GM12878 (cell line): ENCODE measurements around the gene SERPINE3. TPM values are rescaled to one million over a fixed set of nuclear protein-coding genes. Genes with fewer than 3 reads are reported as not detected.
A peak's percentile ranks its signal among the peaks of the same experiment; 100 is the strongest.

Source experiments
- BHLHE40 ChIP-seq, 2 experiments: fragments of 450-650 bp in 1 of 2; IDR thresholded peaks; 2 replicates each; pipeline ENCODE4 v1.6.1; 2011 to 2017; ENCODE audit warnings: low read depth in 2 of 2, borderline replicate concordance in 1 of 2, improper control_type of control experiment in 1 of 2, low read length in 1 of 2, mild to moderate bottlenecking in 1 of 2
- CHD1 ChIP-seq: IDR thresholded peaks from 2 replicates; pipeline ENCODE4 v1.6.1; 2012; ENCODE audit warnings: low read depth, low read length, improper control_type of control experiment
- EZH2 ChIP-seq: IDR thresholded peaks from 2 replicates; pipeline ENCODE4 v1.6.1; 2012; ENCODE audit warnings: low read depth, mild to moderate bottlenecking, control low read depth, inconsistent platforms, low read length, borderline replicate concordance; ENCODE audit not compliant: control insufficient read depth
- NBN ChIP-seq: fragments of 450-650 bp; IDR thresholded peaks from 2 replicates; pipeline ENCODE4 v1.6.1; 2016
- NR2C2 ChIP-seq: IDR thresholded peaks from 2 replicates; pipeline ENCODE4 v1.6.1; 2011; ENCODE audit warnings: borderline replicate concordance, low read depth; ENCODE audit not compliant: control insufficient read depth, insufficient read length
- polyA plus RNA-seq, 11 experiments: library from polyadenylated mRNA; depleted of rRNA in 4 of 11; unstranded in 6 of 11; stranded (reverse) in 5 of 11; fragments of >200 nt; fragmentation: Nextera tagmentation in 4 of 11; fragmentation: Illumina TruSeq in 1 of 11; extraction: Ambion mirVana in 4 of 11; extraction: Trizol in 1 of 11; gene quantifications; 1 replicate in 1 of 11; 2 replicates in 10 of 11; pipeline versions ENCODE4 v1.2.1 to v1.2.3, GENCODE V29; 2011 to 2016; ENCODE audit warnings: inconsistent platforms in 2 of 11, missing spikeins in 2 of 11, low read depth in 1 of 11
- total RNA-seq, 4 experiments: library from RNA; depleted of rRNA in 3 of 4; stranded (reverse); fragments of >200 nt in 3 of 4; fragmentation: Illumina TruSeq in 1 of 4; extraction: Trizol in 1 of 4; gene quantifications; 2 replicates each; pipeline versions ENCODE4 v1.2.1 to v1.2.3, GENCODE V29; 2013 to 2021
- TF ChIP-seq, protein P1 (sequence below): fragments of 450-650 bp; conservative IDR thresholded peaks from 2 replicates; pipeline ENCODE4 v1.6.1; 2017; ENCODE audit warnings: mild to moderate bottlenecking, moderate library complexity
- TF ChIP-seq, protein P2 (sequence below): fragments of 450-650 bp; IDR thresholded peaks from 2 replicates; pipeline ENCODE4 v1.6.1; 2016; ENCODE audit warnings: mild to moderate bottlenecking
- TF ChIP-seq, protein P3 (sequence below): fragments of 450-650 bp; IDR thresholded peaks from 2 replicates; pipeline ENCODE4 v1.6.1; 2014; ENCODE audit warnings: mild to moderate bottlenecking

SERPINE3 gene
- total and polyA plus RNA-seq, 10 of the 15 experiments (the other 5 are each of a cell fraction or from before 2014, with no cell fraction given): 0.19 TPM; not detected in 9

DNA sequence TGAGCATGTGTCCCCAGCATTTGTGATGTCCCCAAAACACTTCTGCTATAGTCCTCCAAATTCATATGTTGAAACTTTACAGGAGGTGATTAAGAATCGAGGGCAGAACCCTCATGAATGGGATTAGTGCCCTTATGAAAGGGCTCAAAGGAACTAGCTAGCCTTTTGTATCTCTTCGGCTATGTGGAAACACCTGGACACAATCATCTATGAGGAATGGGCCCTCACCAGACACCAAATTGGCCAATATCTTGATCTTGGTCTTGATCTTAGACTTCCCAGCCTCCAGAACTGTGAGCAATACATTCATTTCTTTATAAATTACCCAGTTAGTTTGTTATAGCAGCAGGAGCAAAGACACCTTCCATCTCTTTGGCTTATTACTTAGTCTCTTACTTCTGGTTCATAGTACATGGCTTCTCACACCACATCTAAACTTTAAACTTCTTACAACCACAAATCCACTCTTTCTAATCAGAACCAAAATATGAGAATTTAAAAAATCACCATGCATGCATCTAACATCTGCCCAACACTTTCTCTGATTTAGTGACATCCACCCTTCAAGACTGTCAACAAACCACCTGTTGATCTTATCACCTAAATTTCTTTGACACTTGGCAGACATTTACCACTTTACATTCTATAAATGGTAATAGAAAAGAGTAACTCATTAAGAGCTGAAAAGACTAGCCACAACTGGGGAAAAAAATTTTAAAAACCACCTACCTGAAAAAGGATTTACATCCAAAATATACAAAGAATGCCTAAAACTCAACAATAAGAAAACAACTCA, 6.7 kb upstream of the SERPINE3 start (continued):
- TF ChIP-seq NR2C2: no peak
- TF ChIP-seq, protein P1, sequence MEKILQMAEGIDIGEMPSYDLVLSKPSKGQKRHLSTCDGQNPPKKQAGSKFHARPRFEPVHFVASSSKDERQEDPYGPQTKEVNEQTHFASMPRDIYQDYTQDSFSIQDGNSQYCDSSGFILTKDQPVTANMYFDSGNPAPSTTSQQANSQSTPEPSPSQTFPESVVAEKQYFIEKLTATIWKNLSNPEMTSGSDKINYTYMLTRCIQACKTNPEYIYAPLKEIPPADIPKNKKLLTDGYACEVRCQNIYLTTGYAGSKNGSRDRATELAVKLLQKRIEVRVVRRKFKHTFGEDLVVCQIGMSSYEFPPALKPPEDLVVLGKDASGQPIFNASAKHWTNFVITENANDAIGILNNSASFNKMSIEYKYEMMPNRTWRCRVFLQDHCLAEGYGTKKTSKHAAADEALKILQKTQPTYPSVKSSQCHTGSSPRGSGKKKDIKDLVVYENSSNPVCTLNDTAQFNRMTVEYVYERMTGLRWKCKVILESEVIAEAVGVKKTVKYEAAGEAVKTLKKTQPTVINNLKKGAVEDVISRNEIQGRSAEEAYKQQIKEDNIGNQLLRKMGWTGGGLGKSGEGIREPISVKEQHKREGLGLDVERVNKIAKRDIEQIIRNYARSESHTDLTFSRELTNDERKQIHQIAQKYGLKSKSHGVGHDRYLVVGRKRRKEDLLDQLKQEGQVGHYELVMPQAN: no peak
- no peak for TF ChIP-seq EZH2
- no peak for TF ChIP-seq BHLHE40 (IDR thresholded peaks at IDR 0.05; ENCODE audit: borderline replicate concordance in 1 of 2, low read depth in 2 of 2, low read length in 1 of 2)
- TF ChIP-seq, protein P2, sequence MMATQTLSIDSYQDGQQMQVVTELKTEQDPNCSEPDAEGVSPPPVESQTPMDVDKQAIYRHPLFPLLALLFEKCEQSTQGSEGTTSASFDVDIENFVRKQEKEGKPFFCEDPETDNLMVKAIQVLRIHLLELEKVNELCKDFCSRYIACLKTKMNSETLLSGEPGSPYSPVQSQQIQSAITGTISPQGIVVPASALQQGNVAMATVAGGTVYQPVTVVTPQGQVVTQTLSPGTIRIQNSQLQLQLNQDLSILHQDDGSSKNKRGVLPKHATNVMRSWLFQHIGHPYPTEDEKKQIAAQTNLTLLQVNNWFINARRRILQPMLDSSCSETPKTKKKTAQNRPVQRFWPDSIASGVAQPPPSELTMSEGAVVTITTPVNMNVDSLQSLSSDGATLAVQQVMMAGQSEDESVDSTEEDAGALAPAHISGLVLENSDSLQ: peak; percentile 44; the same call in 1 of the 2 replicates
- TF ChIP-seq, protein P3, sequence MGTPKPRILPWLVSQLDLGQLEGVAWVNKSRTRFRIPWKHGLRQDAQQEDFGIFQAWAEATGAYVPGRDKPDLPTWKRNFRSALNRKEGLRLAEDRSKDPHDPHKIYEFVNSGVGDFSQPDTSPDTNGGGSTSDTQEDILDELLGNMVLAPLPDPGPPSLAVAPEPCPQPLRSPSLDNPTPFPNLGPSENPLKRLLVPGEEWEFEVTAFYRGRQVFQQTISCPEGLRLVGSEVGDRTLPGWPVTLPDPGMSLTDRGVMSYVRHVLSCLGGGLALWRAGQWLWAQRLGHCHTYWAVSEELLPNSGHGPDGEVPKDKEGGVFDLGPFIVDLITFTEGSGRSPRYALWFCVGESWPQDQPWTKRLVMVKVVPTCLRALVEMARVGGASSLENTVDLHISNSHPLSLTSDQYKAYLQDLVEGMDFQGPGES: no peak
- TF ChIP-seq CHD1: no peak
- 0 out of 2 replicates have a peak, but pooled peaks have one; percentile 27 for TF ChIP-seq NBN
- TF ChIP-seq, all 136 proteins: peak for 6
